Stimulated activated CD8-positive, alpha-beta memory T cell treated with anti-CD3 and anti-CD28 coated beads, Interleukin-4, amount 100 ng/mL, for 24 hours (primary cell): ENCODE results near the gene CYP19A1.
"Not testable (repeated sequence)": the region's sequence is repeated elsewhere in the genome, so short reads cannot be mapped to it uniquely, and the experiment has no call there.

ENCODE experiments used
- DNase-seq: peaks from one replicate; pipeline ENCODE4 v3.0.0-alpha.2; 2020; ENCODE audit warnings: low read depth

The CYP19A1 gene

DNA sequence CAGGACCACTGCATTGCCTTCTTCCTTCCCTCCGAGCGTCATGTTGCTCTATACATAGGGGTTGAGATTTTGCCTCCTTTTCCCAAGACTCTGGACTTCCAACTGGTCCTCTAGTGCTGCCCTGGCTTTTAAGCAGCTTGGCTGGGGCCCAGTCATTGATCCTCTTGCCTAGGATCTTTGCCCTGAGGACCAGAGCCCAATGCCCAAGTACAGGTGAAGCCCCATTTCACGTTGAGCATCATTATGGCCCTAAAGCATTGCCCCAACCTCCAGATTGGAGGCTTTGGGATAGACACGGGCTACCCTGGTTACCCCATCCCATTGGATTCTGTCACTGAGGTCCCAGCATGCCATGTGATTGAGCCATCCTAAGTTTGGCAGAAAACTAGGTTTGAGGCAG is 47.7 kb downstream of the CYP19A1 start:
- no peak for DNase-seq

- no peak for DNase-seq
Measured at GRCh38 chr15:51289290-51289689, 49.1 kb downstream of the CYP19A1 start.

DNA sequence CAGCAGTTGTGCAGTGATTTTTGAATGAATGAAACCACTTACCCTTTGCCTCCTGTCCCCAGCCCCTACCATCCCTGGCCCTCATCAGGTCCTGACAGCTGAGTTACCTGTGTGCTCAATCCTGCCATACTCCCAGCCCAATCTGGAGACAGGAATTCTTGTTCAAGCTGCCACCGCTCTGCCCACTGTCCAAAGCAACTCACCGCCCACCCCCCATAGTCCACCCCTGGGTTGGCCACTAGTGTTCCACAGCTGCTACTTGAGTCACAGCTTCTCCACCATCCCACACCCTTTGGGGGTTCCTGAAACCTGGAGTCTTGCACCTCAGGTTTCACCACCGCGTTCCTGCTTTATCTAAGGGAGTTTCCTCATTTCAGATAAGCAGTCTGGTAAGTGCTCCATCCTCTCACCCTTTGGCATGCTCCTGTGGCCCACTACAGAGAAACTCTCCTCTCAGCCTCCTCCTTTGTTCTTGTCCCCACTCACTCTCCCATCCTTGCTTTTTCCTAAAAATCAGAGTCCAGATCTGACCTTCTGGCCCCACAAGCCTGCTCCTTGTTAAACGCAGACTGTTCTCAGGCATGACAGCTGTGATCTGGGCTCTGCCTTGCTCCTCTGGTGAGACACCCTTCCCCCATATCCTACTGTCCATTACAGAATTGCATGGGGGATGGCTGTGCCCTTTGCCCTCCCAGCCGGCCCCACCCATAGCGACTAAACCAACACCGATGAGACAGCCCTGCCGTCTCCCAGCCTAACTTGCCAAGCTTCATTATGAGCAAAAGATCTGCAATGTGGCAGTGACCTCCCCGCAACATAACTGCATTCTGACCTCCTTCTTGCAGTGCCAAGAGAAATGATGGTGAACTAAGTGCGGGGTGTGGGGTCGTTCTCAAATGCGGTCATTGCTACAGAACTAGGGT is 50.0 kb downstream of the CYP19A1 start:
- no peak for DNase-seq

DNA sequence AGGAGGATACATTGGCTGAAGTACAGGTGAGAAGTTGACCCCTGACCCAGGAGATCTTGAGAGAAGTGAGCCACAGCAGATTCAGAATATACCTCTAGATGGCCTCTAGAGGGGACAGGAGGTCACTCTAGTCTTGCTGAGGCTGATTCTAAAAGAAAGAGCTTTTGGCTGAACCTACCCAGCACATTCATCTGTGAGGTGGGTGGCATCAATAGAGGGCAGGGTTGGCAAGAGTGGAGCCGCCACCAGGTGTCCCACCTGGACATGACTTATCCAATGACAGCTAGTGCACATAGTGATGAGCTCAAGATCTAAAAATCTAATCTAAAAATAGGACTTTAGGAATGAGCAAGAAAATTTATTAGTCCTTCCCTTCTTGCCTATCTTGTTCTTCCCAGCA is 51.6 kb downstream of the CYP19A1 start:
- no peak for DNase-seq

GRCh38 chr15:51285399-51285798 is 53.0 kb downstream of the CYP19A1 start:
- no peak for DNase-seq

- no peak for DNase-seq
Measured at GRCh38 chr15:51284871-51285270, 53.5 kb downstream of the CYP19A1 start.

DNA sequence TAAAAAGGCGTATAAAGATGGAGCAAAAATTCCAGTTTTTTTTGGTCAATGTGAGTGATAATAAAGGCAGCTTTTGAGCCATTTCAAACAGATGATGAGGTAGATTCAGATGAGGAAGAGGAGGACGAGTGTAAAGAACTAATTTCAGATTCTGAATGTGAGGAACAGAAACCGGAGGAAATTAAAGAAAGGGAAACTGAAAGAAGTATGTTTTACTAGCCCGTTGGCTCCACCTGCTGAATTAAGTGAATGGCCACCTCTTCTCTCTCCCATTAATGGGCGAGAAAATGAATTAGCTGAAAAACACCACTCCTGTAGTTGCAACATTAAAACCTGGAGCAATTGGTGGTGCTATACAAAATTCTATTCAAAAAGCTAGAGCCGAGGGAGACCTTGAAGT is 55.4 kb downstream of the CYP19A1 start:
- no peak for DNase-seq

GRCh38 chr15:51282241-51282640 is 56.2 kb downstream of the CYP19A1 start:
- not testable (repeated sequence) for DNase-seq

GRCh38 chr15:51281368-51281967 is 56.9 kb downstream of the CYP19A1 start:
- DNase-seq, result no peak

DNA sequence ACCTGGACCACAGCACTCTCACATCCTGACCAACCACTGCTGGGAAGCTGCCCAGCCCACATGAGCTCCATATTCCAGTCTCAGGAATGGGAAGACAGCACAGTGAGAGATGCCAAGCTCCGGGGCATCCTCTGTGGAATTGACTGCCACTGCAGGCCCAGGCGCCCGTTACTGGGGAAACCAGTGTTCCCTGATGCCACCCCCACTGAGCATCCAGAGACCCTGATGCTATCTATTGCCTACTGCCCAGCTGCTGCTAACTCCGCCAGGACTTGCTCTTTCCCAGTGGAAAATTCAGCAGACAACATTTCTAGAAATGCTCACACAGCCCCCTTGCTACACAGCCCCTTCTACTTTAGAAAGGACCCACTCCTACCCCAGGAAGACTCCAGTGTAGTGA is 57.6 kb downstream of the CYP19A1 start:
- no peak for DNase-seq

DNA sequence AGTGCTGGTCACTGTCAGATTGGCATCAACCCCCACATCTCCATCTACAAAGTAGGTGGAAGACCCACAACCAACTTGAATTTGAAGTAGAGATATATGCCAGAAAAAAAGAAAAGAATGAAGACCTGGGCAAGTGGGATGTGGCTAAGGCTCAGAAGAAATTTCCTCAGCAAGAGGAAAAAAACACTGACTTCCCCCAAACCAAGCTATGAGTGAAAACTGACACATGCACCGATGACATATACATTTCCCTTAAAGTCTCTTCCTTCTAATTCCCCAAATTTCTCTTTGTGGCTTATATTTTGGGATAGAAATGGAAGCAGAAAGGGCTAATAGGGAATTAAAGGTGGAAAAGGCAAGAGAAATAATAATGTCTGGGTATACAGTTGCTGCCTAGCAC is 59.0 kb downstream of the CYP19A1 start:
- DNase-seq, result no peak

- no peak for DNase-seq
Measured at GRCh38 chr15:51277101-51277500, 61.3 kb downstream of the CYP19A1 start.

- no peak for DNase-seq
Measured at GRCh38 chr15:51274956-51275355, 63.4 kb downstream of the CYP19A1 start.

DNA sequence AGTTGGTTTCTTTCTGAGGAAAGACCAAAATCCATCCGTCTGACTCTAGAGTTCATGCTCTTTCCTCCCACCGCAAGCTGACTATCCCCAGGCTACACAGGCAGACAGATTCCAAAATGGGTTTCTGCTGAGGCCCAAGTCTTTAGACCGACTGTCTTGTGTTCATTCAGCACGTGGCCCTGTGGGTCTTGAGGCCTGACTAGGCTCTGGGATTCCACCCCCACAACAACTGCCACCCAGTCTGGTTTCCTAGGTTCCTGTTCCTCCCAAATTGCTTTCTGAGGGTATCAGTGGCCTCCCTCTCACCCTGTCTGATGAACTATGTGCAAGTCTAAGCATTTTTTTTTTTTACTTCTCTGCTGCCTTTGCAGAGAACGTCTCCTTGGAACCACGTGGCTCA is 67.7 kb downstream of the CYP19A1 start:
- no peak for DNase-seq

DNA sequence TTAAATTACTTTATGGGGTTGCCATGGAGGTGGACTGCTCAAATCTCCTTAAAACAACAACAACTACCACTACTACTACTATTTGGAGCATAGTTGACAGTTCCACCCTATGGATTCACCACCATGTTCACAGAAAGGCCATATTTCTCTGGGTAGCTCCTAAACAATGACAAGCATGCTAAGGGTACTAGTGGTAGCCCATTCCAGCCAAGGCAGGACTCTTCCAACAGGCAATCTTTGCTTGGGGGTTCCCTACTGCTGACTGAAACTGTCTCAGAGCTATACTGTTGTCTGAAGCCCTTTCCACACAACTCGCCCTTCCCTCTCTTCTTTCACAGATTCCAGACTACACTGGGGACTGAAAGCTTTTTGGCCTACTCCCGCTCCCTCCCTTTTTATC is 68.9 kb downstream of the CYP19A1 start:
- no peak for DNase-seq

- DNase-seq, result no peak
Measured at GRCh38 chr15:51267703-51268083, 70.7 kb downstream of the CYP19A1 start.

DNA sequence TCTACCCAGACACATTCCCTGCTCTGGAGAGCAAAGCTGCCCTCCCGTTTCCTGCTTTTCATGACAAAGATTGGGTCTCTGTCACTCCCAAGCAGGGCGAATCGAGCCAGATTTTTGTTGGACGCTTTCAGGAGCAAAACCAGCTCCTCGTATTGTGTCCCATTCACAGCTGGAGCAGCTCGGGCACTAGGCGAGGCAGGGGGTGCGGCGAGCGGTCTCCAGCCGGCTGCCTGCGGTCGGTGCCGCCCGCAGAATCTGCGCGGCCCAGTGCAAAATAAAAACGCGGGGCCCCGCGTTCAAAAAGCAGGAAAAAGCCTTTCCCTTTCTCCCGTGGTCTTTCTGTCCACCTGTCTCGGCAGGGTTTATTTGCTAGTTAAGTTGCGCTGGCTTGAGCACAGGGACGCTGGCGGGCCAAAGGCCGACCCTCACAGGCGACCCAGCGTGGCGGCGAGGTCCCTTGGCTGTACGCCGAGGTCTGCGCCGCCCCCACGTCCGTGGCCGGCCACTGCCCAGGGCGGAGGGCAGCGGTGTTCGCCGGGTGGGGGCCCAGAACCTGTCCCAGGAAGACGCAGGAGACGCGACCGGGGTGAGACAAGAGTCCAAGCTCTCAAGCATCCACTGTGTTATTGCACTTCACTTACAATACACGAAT is 71.2 kb downstream of the CYP19A1 start:
- DNase-seq, result no peak

GRCh38 chr15:51266656-51267050 is 71.7 kb downstream of the CYP19A1 start:
- no peak for DNase-seq

- no peak for DNase-seq
Measured at GRCh38 chr15:51265037-51265555, 73.3 kb downstream of the CYP19A1 start.

DNA sequence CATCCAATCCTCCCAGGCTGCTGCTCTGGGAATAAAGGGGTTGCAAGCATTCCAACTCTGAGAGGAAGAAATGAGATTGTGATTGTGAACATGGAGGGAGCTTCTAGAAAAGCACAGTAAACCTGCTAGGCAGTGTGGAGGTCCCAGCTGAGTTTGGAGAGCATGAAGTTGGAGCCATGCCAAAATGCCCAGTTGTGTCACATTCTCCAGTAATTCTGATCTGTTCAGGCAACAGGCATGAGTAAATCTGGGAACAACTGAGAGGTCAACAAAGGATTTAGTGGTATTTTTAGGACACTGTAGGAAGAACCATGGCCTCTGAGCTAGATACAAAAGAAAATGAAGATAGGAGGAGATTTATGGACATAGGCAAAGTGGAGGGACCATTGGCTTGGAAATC is 74.7 kb downstream of the CYP19A1 start:
- DNase-seq, result no peak

DNA sequence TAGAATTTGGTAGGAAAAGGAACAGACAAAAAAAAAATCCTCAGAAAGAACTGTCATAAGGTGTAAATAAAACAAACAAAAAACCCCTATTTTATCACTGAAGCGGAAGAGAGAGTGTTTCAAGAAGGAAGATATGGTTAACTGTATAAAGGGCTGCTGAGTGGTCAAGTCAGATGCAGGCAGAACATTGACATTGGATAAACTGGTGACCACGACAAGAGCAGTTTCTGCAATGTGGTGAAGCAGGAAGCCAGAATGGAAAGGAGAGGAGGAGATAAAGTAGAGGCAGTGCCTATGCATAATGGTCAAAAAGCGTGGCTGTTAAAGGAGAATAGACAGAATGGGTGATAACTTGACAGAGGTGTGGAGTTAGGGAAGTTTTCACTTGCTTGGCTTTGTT is 75.3 kb downstream of the CYP19A1 start:
- no peak for DNase-seq

DNA sequence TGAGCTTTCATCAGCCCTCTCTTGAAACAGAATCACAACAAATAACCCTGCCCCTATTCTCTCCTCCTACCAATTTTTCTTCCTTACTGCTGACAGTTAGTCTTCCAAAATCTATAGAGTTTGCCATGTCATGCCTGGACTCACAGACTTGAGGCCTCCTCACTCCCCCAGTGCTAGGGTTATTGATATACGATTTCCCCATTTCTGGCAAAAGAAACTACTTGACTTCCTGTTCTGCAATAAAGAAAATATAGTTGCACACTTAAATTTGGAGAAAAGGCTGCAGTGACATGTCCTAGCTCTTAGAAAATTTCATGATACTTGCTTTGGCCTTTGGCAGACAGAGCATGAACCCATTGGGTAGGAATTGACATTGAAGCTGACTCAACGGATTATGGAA is 75.9 kb downstream of the CYP19A1 start:
- no peak for DNase-seq

DNA sequence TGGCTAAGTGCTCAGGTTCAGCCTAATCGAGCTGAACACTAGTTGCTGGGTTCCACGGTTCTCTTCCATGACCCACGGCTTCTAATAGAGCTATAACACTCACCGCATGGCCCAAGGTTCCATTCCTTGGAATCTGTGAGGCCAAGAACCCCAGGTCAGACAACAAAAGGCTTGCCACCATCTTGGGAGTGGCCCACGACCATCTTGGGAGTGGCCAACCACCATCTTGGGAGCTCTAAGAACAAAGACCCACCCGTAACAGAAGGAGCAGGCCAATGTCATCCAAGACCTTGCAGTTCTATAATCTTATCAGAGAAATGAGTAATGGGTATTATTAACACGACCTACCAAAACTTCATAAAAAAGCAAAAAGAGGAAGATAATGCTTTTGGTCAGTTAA is 77.3 kb downstream of the CYP19A1 start:
- DNase-seq, result not testable (repeated sequence)
